Measurements from ENCODE around the gene TMEM184C. TPM values are rescaled to one million over a fixed set of nuclear protein-coding genes. Genes with fewer than 3 reads are reported as not detected.

TMEM184C gene
- total RNA-seq, 2 donors from 2014 or later: 24.6 to 28.0 TPM

- DNase-seq (no peak), ATAC-seq (no peak)
- intact Hi-C loops (cut with DNase I): no loop called here
Observed at GRCh38 chr4:147704846-147705245, 87.6 kb downstream of the TMEM184C start.

GRCh38 chr4:147707892-147708672, 90.9 kb downstream of the TMEM184C start:
- ATAC-seq (peak; percentile 57 to 68), DNase-seq (peak; percentile 42)
- intact Hi-C loops (cut with DNase I): loop anchor here (1.0 to 2.0 kb wide), 2 partner anchors 158 to 159 kb away; no protein-coding TSS in a partner anchor

GRCh38 chr4:147709999-147710398, 92.8 kb downstream of the TMEM184C start:
- no peak for ATAC-seq
- intact Hi-C loops (cut with DNase I): loop anchor here in 1 of 2 donors (2.0 kb wide), 1 partner anchor 157 kb away; no protein-coding TSS in a partner anchor

GRCh38 chr4:147714575-147715401, 97.6 kb downstream of the TMEM184C start:
- peak; percentile 46 to 71 for ATAC-seq
- intact Hi-C loops (cut with DNase I): no loop called here
- DNase-seq: no peak

More at GRCh38 chr4:147709999-147710398, 92.8 kb downstream of the TMEM184C start:
- no peak for DNase-seq

GRCh38 chr4:147717878-147718277, 100.7 kb downstream of the TMEM184C start:
- no peak for DNase-seq
- intact Hi-C loops (cut with DNase I): no loop called here
- no peak for ATAC-seq

Other genes with a start within 250 kb of the TMEM184C start
- gene EDNRA, start 136.3 kb upstream of the TMEM184C start, total RNA-seq: 10 to 100 TPM; 29.2 to 76.3 TPM
- gene PRMT9, start 66.8 kb downstream of the TMEM184C start, total RNA-seq: 1 to 10 TPM; 6.1 to 7.5 TPM
- gene ARHGAP10, start 114.7 kb downstream of the TMEM184C start, total RNA-seq: 10 to 100 TPM; 41.4 to 46.5 TPM